ENCODE measurements around the gene C14orf93. TPM values are rescaled to one million over a fixed set of nuclear protein-coding genes. Genes with fewer than 3 reads are reported as not detected.

Gene C14orf93
- polyA plus RNA-seq, 1 experiment = 8.4 TPM

DNA sequence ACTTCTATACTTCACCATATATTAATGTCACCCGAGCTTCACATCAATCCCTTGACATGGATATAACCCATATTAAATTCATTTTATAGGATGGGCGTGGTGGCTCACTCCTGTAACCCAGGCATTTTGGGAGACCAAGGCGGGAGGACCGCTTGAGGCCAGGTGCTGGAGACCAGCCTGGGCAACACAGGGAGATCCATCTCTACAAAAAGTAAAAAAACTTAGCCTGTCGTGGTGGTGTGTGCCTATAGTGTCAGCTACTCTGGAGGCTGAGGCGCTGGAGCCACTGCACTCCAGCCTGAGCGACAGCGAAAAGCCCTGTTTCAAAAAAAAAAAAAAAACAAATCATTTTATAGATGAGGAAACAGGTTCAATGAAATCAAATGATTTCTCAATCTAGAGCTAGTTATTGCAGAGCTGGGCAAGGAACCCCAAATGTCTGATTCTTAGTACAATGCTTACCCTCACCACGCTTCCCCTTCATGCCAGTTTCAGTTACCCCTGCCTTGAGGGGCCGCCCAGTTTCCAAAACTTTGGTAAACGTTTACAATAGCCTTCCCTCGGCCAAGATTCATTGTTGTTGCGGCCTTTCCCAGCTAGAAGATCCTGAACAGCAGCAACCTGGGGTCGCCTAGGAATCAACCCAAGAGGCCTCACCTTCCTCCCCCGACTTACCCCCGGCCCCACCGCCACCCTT is 24.0 kb upstream of the C14orf93 start:
- ChIA-PET POLR2A (interaction anchor here (0.6 to 1.9 kb wide), 5 partner anchors 13 to 194 kb away, joined by 3 to 11 read pairs (median 3); no protein-coding TSS in a partner anchor), CTCF (interaction anchor here (0.6 to 2.9 kb wide), 9 partner anchors 35 to 267 kb away, joined by 3 to 19 read pairs (median 4); partner anchors contain the start of gene ACIN1)
- DNase-seq (ENCODE audit: low read depth, low spot score) = no peak

DNA sequence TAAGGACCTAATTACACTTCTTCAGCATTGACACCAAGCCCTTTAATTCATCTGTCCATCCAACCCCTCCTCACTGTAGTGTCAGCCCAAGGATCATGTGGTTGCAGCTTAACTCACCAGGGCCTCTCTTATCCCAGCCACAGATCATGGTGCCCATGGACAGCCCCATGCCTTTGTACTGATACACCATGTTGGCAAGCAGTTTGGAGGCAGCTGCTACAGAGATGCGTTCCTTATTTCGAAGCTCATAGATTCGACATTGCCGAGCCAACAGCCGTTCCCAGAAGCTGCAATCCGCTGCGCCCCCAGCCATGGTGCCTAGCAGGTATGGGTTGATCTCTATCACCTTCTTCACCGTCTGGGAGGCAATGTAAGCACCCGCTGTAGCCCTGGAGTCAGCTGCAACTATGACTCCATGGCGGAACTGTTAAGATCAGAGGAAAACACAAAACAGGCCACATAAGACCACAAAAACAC is 23.3 kb upstream of the C14orf93 start:
- H3K27ac ChIP-seq (ENCODE audit: low read depth, low read length) = no peak overlapping the region
- ChIA-PET CTCF (interaction anchor here (0.6 to 2.9 kb wide), 8 partner anchors 36 to 268 kb away, joined by 3 to 19 read pairs (median 6); partner anchors contain the start of gene ACIN1), POLR2A (interaction anchor here (0.6 to 1.9 kb wide), 4 partner anchors 25 to 193 kb away, joined by 3 to 11 read pairs (median 6); no protein-coding TSS in a partner anchor)
- TF ChIP-seq, protein P1, sequence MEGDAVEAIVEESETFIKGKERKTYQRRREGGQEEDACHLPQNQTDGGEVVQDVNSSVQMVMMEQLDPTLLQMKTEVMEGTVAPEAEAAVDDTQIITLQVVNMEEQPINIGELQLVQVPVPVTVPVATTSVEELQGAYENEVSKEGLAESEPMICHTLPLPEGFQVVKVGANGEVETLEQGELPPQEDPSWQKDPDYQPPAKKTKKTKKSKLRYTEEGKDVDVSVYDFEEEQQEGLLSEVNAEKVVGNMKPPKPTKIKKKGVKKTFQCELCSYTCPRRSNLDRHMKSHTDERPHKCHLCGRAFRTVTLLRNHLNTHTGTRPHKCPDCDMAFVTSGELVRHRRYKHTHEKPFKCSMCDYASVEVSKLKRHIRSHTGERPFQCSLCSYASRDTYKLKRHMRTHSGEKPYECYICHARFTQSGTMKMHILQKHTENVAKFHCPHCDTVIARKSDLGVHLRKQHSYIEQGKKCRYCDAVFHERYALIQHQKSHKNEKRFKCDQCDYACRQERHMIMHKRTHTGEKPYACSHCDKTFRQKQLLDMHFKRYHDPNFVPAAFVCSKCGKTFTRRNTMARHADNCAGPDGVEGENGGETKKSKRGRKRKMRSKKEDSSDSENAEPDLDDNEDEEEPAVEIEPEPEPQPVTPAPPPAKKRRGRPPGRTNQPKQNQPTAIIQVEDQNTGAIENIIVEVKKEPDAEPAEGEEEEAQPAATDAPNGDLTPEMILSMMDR (IDR thresholded peaks at IDR 0.05; ENCODE audit: low read depth, low read length) = no peak
- H3K4me3 ChIP-seq (ENCODE audit: low read depth, low read length) = peak overlapping the region; percentile 93
- H3K9me3 ChIP-seq (ENCODE audit: control insufficient read depth, insufficient read depth, low read length) = no peaks in the 10 kb centered on the region; the same call in 1 of the 2 replicates
- DNase-seq (ENCODE audit: low read depth, low spot score) = no peak
- no peaks in the 10 kb centered on the region for H3K27me3 ChIP-seq (ENCODE audit: control insufficient read depth, insufficient read depth, low read length)

More for the DNA sequence above, 24.0 kb upstream of the C14orf93 start:
- Histone ChIP-seq H3K9me3 (ENCODE audit: control insufficient read depth, insufficient read depth, low read length) (no peaks in the 10 kb centered on the region; the same call in 1 of the 2 replicates), H3K27me3 (ENCODE audit: control insufficient read depth, insufficient read depth, low read length) (no peaks in the 10 kb centered on the region), H3K4me3 (ENCODE audit: low read depth, low read length) (peak overlapping the region; percentile 93), H3K27ac (ENCODE audit: low read depth, low read length) (peak overlapping the region; percentile 94)
- TF ChIP-seq, protein P1 (IDR thresholded peaks at IDR 0.05; ENCODE audit: low read depth, low read length) = no peak

DNA sequence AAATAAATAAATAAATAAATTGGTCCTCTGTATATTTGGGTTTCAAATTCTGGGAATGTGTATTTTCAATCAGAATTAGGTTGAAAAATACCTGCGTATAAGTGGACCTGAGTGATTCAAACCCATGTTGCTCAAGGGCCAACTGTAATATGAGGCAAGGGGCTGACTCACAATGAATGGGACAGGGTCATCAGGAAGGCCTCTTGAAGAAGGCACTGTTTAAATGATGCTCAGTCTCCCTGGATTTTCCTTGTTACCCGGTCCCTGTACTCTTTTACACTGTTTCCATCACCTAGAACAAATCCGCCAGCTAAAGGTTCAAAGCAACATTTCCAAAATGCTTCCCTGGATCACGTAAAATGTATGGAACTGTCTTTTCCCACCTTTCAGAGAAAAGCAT is 21.0 kb upstream of the C14orf93 start:
- Histone ChIP-seq H3K27ac (ENCODE audit: low read depth, low read length) (no peak overlapping the region), H3K4me3 (ENCODE audit: low read depth, low read length) (no peak overlapping the region), H3K27me3 (ENCODE audit: control insufficient read depth, insufficient read depth, low read length) (no peaks in the 10 kb centered on the region), H3K9me3 (ENCODE audit: control insufficient read depth, insufficient read depth, low read length) (no peaks in the 10 kb centered on the region; the same call in 1 of the 2 replicates)
- POLR2A ChIA-PET = no interaction called here
- DNase-seq (ENCODE audit: low read depth, low spot score) = no peak
- TF ChIP-seq, protein P1 (IDR thresholded peaks at IDR 0.05; ENCODE audit: low read depth, low read length) = no peak
- CTCF ChIA-PET = interaction anchor here (0.6 to 2.4 kb wide), 7 partner anchors 26 to 474 kb away, joined by 3 to 15 read pairs (median 4); no protein-coding TSS in a partner anchor

DNA sequence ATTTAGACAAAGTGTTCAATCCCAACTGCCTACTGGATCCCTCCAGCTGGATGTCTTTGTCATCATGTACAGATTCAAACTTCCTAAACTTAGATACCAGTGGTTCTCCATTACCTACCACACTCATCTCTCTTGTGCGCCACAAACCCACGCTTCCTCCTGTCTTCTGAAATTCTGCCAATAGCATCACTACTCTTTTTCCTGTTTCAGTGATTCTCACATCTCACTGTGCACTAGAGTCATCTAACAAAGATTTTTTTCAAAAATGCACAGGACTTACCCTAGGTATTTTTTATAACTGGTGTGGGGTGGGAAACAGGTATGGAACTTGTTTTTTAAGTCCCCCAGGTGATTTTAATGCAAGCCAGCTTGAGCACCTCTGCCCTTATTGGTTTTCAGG is 18.9 kb upstream of the C14orf93 start:
- ChIA-PET POLR2A (no interaction called here), CTCF (interaction anchor here (1.4 to 2.8 kb wide), 3 partner anchors 40 to 99 kb away, joined by 3 to 12 read pairs (median 5); partner anchors contain the start of gene PRMT5)
- Histone ChIP-seq H3K9me3 (ENCODE audit: control insufficient read depth, insufficient read depth, low read length) (no peaks in the 10 kb centered on the region), H3K27me3 (ENCODE audit: control insufficient read depth, insufficient read depth, low read length) (no peaks in the 10 kb centered on the region), H3K27ac (ENCODE audit: low read depth, low read length) (no peak overlapping the region), H3K4me3 (ENCODE audit: low read depth, low read length) (no peak overlapping the region)
- no peak for DNase-seq (ENCODE audit: low read depth, low spot score)
- TF ChIP-seq, protein P1 (IDR thresholded peaks at IDR 0.05; ENCODE audit: low read depth, low read length) = no peak
